ENCODE results near the gene CTRB2.
"Not testable (repeated sequence)": the region's sequence is repeated elsewhere in the genome, so short reads cannot be mapped to it uniquely, and the experiment has no call there.

The CTRB2 gene

GRCh38 chr16:75208242-75208825, 1.4 kb upstream of the CTRB2 start:
- Histone ChIP-seq H3K9me3 (ENCODE audit: insufficient read depth, low read depth, low read length) (peaks cover 4% of the 10 kb centered on the region), H2BK5ac (ENCODE audit: low read depth, low read length, poor library complexity) (no peak overlapping the region), H3K4ac (ENCODE audit: low read depth, low read length) (no peak overlapping the region), H3K18ac (ENCODE audit: low read length) (no peak overlapping the region), H3K79me2 (ENCODE audit: control insufficient read depth, insufficient read depth, low read length, poor library complexity) (no peaks in the 10 kb centered on the region), H3K14ac (ENCODE audit: low read length) (no peak overlapping the region), H4K91ac (ENCODE audit: low read depth, low read length) (no peak overlapping the region), H3K27ac (ENCODE audit: low read depth, low read length) (no peak overlapping the region), H2BK12ac (ENCODE audit: low read length) (no peak overlapping the region), H3K27me3 (ENCODE audit: insufficient read depth, low read length) (no peaks in the 10 kb centered on the region), H3K4me2 (ENCODE audit: low read length) (no peak overlapping the region), H4K12ac (ENCODE audit: low read depth, low read length) (no peak overlapping the region), H2AK5ac (ENCODE audit: low read length) (no peak overlapping the region), H2AFZ (ENCODE audit: insufficient read depth, low read length, poor library complexity) (no peak overlapping the region), H3K4me1 (ENCODE audit: control insufficient read depth in 1 of 2, insufficient read depth in 2 of 2, low read length in 2 of 2) (no peaks in the 10 kb centered on the region), H3K79me1 (ENCODE audit: low read length) (peaks cover 4% of the 10 kb centered on the region), H4K8ac (ENCODE audit: low read depth, low read length) (no peak overlapping the region), H3K36me3 (ENCODE audit: control insufficient read depth in 1 of 2, insufficient read depth in 2 of 2, low read length in 2 of 2) (no peaks in the 10 kb centered on the region), H3K23ac (ENCODE audit: low read length) (no peak overlapping the region), H2BK120ac (ENCODE audit: insufficient read depth, low read length, poor library complexity) (no peak overlapping the region), H3K9ac (ENCODE audit: low read length) (no peak overlapping the region), H3K4me3 (ENCODE audit: low read depth, low read length) (no peak overlapping the region)
- WGBS (ENCODE audit: extremely low coverage, insufficient coverage, insufficient read length), result no CpG with 5 or more reads among the region's 13 CpGs
- DNase-seq, result peak; percentile 94 to 96

GRCh38 chr16:75207831-75208230, 870 bp upstream of the CTRB2 start:
- H2AK5ac ChIP-seq (ENCODE audit: low read length), result no peak overlapping the region
- DNase-seq, result peak; percentile 75 to 78
- peaks cover 4% of the 10 kb centered on the region for H3K79me1 ChIP-seq (ENCODE audit: low read length)
- H4K8ac ChIP-seq (ENCODE audit: low read depth, low read length), result no peak overlapping the region
- H3K14ac ChIP-seq (ENCODE audit: low read length), result no peak overlapping the region
- H3K27me3 ChIP-seq (ENCODE audit: insufficient read depth, low read length), result no peaks in the 10 kb centered on the region
- H3K36me3 ChIP-seq (ENCODE audit: control insufficient read depth in 1 of 2, insufficient read depth in 2 of 2, low read length in 2 of 2), result no peaks in the 10 kb centered on the region
- H3K4ac ChIP-seq (ENCODE audit: low read depth, low read length), result no peak overlapping the region
- H2BK12ac ChIP-seq (ENCODE audit: low read length), result no peak overlapping the region
- no peak overlapping the region for H3K18ac ChIP-seq (ENCODE audit: low read length)
- no peak overlapping the region for H4K12ac ChIP-seq (ENCODE audit: low read depth, low read length)
- H2AFZ ChIP-seq (ENCODE audit: insufficient read depth, low read length, poor library complexity), result no peak overlapping the region
- no peak overlapping the region for H3K9ac ChIP-seq (ENCODE audit: low read length)
- H3K23ac ChIP-seq (ENCODE audit: low read length), result no peak overlapping the region
- no peaks in the 10 kb centered on the region for H3K79me2 ChIP-seq (ENCODE audit: control insufficient read depth, insufficient read depth, low read length, poor library complexity)
- no peak overlapping the region for H2BK120ac ChIP-seq (ENCODE audit: insufficient read depth, low read length, poor library complexity)
- H2BK5ac ChIP-seq (ENCODE audit: low read depth, low read length, poor library complexity), result no peak overlapping the region
- no peak overlapping the region for H3K4me2 ChIP-seq (ENCODE audit: low read length)
- H3K27ac ChIP-seq (ENCODE audit: low read depth, low read length), result no peak overlapping the region
- no peak overlapping the region for H3K4me3 ChIP-seq (ENCODE audit: low read depth, low read length)
- WGBS (ENCODE audit: extremely low coverage, insufficient coverage, insufficient read length), result no CpG with 5 or more reads among the region's 11 CpGs
- no peak overlapping the region for H4K91ac ChIP-seq (ENCODE audit: low read depth, low read length)
- no peaks in the 10 kb centered on the region for H3K9me3 ChIP-seq (ENCODE audit: insufficient read depth, low read depth, low read length)
- no peaks in the 10 kb centered on the region for H3K4me1 ChIP-seq (ENCODE audit: control insufficient read depth in 1 of 2, insufficient read depth in 2 of 2, low read length in 2 of 2)

DNA sequence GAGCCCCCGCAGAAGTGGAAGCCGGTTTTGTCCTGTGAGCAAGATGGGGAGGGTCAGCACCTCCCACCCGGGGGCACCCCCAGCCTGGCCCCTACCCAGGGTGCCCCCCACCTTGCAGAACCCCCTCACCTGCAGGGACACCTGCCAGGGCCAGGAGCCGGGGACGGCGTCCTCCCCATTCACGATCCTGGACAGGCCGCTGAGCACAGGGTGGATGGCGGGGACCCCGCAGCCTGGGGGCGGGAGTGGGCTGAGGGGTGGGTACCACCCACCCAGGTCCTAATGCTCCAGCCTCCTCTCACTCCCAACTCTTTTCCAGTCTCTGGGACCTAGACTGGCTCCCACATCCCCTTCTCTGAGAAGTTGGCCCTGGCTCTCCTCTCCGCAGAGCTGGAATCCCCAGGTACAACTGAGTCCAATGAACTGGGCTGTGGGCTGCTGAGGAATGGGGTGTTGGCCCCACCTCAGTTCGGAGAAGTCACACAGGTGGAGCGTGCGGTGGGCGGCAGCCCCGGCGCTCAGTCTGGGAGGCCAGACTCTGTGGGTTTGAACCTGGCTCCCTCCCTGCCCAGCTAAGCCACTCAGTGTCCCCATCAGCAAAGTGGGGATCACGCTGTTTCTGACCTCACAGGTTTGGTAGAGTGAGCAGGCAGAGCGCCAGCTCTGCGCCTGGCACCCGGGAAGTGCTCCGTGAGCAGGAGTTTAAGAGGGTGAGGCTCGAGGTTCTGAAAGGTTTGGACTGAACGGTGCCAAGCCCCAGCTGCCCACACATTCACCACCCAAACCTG, 806 bp downstream of the CTRB2 start:
- not testable (repeated sequence) for H3K9me3 ChIP-seq (ENCODE audit: insufficient read depth, low read depth, low read length); H2BK120ac ChIP-seq (ENCODE audit: insufficient read depth, low read length, poor library complexity); H3K79me1 ChIP-seq (ENCODE audit: low read length); H3K4me3 ChIP-seq (ENCODE audit: low read depth, low read length); H3K18ac ChIP-seq (ENCODE audit: low read length); H3K27me3 ChIP-seq (ENCODE audit: insufficient read depth, low read length); H3K36me3 ChIP-seq (ENCODE audit: control insufficient read depth in 1 of 2, insufficient read depth in 2 of 2, low read length in 2 of 2); H3K23ac ChIP-seq (ENCODE audit: low read length); H3K4me2 ChIP-seq (ENCODE audit: low read length); H2BK12ac ChIP-seq (ENCODE audit: low read length); H3K14ac ChIP-seq (ENCODE audit: low read length); H3K79me2 ChIP-seq (ENCODE audit: control insufficient read depth, insufficient read depth, low read length, poor library complexity); H3K4me1 ChIP-seq (ENCODE audit: control insufficient read depth in 1 of 2, insufficient read depth in 2 of 2, low read length in 2 of 2); H3K9ac ChIP-seq (ENCODE audit: low read length); H3K27ac ChIP-seq (ENCODE audit: low read depth, low read length); H2BK5ac ChIP-seq (ENCODE audit: low read depth, low read length, poor library complexity); H4K91ac ChIP-seq (ENCODE audit: low read depth, low read length); H4K8ac ChIP-seq (ENCODE audit: low read depth, low read length); H2AFZ ChIP-seq (ENCODE audit: insufficient read depth, low read length, poor library complexity); H3K4ac ChIP-seq (ENCODE audit: low read depth, low read length); DNase-seq
- Histone ChIP-seq H4K12ac (ENCODE audit: low read depth, low read length) (peak overlapping the region; percentile 66), H2AK5ac (ENCODE audit: low read length) (peak overlapping the region; percentile 55)
- WGBS (ENCODE audit: extremely low coverage, insufficient coverage, insufficient read length), result no CpG with 5 or more reads among the region's 25 CpGs

DNA sequence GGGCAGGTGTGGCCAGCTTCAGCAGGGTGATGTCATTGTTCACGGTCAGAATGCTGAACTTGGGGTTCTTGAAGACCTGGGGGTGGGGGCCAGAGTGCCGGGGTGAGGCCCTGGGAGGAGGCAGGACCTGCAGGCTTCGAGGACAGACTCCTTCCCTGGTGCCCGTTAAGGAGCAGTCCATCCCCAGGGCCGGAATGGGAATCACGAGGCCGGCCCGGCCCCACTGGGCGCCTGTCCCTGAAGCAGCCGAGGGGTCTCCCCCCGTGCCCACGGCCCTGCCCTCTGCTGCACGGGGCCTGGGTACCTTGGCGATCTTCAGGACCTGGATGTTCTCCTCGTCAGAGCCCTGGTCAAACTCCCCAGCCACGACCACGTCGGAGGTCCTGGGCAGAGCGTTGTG, 1.5 kb downstream of the CTRB2 start:
- H3K27me3 ChIP-seq (ENCODE audit: insufficient read depth, low read length); H3K23ac ChIP-seq (ENCODE audit: low read length); H3K4me3 ChIP-seq (ENCODE audit: low read depth, low read length); H2BK5ac ChIP-seq (ENCODE audit: low read depth, low read length, poor library complexity); H3K4me1 ChIP-seq (ENCODE audit: control insufficient read depth in 1 of 2, insufficient read depth in 2 of 2, low read length in 2 of 2); H3K79me1 ChIP-seq (ENCODE audit: low read length); H3K27ac ChIP-seq (ENCODE audit: low read depth, low read length); H3K9ac ChIP-seq (ENCODE audit: low read length); H3K36me3 ChIP-seq (ENCODE audit: control insufficient read depth in 1 of 2, insufficient read depth in 2 of 2, low read length in 2 of 2); H3K18ac ChIP-seq (ENCODE audit: low read length); DNase-seq; H4K12ac ChIP-seq (ENCODE audit: low read depth, low read length); H2BK12ac ChIP-seq (ENCODE audit: low read length); H3K4ac ChIP-seq (ENCODE audit: low read depth, low read length); H3K9me3 ChIP-seq (ENCODE audit: insufficient read depth, low read depth, low read length); H2AFZ ChIP-seq (ENCODE audit: insufficient read depth, low read length, poor library complexity); H4K8ac ChIP-seq (ENCODE audit: low read depth, low read length); H4K91ac ChIP-seq (ENCODE audit: low read depth, low read length); H3K4me2 ChIP-seq (ENCODE audit: low read length); H3K79me2 ChIP-seq (ENCODE audit: control insufficient read depth, insufficient read depth, low read length, poor library complexity); H2AK5ac ChIP-seq (ENCODE audit: low read length); H3K14ac ChIP-seq (ENCODE audit: low read length); H2BK120ac ChIP-seq (ENCODE audit: insufficient read depth, low read length, poor library complexity): not testable (repeated sequence)
- WGBS (ENCODE audit: extremely low coverage, insufficient coverage, insufficient read length), result no CpG with 5 or more reads among the region's 19 CpGs

Measured in trophoblast cell (in vitro differentiated cells and primary cell).